Measurements from ENCODE around the gene TESK2.
"Not testable (repeated sequence)": the region's sequence is repeated elsewhere in the genome, so short reads cannot be mapped to it uniquely, and the experiment has no call there.

Gene TESK2, protein sequence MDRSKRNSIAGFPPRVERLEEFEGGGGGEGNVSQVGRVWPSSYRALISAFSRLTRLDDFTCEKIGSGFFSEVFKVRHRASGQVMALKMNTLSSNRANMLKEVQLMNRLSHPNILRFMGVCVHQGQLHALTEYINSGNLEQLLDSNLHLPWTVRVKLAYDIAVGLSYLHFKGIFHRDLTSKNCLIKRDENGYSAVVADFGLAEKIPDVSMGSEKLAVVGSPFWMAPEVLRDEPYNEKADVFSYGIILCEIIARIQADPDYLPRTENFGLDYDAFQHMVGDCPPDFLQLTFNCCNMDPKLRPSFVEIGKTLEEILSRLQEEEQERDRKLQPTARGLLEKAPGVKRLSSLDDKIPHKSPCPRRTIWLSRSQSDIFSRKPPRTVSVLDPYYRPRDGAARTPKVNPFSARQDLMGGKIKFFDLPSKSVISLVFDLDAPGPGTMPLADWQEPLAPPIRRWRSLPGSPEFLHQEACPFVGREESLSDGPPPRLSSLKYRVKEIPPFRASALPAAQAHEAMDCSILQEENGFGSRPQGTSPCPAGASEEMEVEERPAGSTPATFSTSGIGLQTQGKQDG

DNA sequence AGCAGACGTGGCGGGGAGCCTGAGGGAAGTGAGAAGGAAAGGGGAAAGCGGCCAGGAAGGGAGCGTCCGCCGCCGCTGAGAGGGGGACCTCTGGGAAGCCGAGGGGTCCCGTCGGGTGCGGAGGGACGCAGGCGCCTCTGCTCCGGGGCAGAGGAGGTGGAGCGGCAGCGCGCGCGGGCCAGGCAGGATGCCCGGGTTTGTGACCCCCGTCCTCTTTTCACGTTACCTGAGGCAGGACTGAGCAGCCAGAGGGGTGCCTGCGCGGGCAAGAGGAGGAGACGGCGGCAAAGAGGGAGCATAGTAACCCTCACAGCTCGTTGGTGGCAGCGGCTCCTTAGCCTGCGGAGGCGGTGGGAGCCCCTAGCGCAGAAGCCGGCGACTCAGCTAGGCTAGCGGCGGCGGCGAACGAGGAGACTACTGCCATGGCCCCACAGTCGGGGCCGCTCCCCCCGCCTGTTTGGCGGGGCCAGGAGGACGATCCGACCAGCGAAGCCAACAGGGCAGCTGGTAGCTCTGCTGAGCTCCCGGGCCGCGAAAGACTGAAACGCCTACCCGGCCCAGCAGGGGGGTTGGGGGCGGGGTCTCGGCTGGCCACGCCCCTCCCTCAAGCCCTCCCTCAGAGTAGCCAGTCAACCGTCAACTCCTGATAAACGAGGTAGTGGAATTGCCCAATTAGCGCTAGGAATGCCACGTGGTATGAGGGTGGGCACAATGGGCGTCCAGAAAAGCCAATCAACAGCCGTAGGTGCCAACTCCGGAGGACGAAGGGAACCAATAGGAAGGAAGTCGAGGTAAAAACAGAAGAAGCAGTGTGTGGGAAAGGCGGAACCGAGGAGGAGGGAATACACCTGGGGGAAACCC lies at the start of gene TESK2:
Gene TESK2 (minus strand): TSS at position 538 of the 861 bp plus-strand sequence. CDS start 33,378 bp downstream, outside the sequence.
- peak; percentile 94 for DNase-seq (ENCODE audit: low read depth)

DNA sequence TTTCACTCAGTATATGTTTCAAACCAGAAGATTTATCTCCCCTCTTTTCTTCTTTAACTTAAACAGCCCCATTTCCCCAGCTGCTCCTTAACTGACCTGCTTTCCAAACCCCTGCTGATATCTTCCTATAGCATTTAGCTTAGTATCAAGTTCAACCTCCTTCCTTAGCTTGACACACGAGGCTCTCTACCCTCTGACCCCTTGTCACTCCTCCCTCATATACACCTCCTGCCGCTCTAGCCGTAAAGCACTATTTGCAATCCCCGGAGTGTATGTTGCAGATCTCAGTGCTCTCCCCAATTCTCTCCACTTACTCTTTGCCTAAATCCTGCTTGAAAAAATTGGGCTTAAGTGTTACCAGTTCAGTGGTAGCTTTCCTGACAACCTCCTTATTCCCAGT lies 45.9 kb upstream of the TESK2 start:
- no peak for DNase-seq (ENCODE audit: low read depth)

DNA sequence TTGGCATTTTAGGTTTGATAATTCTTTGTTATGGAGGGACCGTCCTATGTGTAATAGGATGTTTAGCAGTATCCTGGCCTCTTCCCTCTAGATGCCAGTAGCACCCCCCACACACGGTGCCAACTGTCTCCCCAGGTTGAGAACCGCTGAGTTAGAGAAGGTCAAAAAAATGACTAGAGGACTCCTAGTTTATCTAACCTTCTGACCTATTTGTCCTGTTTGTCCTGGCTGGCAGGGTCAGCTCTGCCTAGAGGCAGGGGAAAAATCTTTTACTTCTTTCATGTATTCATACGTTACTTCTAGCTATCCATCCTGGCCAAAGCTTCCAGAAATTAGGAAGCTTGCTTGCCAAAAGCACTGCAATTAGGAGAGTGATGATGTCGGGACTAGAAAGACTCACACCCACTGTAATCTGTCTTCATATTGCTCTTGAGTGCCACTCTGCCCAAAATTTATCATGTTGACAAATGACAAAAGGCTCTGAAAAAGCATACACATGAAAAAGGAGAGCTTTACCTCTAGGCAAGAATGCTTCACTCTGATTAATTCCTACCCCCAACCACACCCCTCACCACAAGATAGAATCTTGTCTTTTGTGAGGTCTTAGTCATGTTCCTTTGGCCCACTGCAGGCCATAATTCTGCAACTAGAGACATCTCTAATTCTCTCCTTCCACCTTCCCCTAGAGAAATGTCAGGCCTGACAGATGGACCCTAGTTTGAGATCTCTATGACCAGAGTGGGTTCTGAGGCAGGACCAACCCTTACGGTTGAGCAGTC lies 45.2 kb upstream of the TESK2 start:
- no peak for DNase-seq (ENCODE audit: low read depth)

DNA sequence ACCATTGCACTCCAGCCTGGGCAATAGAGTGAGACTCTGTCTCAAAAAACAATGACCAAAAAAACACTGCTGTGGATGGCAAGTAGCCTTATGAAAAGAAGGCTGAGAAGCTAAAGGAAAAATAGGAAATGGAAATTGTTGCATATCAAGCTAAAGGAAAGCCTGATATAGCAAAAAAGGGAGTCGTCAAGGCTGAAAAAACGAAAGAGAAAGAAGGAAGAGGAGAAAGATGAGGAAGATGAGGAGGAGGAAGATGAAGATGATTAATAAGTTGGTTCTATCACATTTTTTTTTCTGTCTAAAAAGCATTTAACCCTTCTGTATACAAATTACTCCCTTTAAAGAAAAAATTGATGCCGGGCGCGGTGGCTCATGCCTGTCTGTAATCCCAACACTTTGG lies 40.9 kb upstream of the TESK2 start:
- no peak for DNase-seq (ENCODE audit: low read depth)

DNA sequence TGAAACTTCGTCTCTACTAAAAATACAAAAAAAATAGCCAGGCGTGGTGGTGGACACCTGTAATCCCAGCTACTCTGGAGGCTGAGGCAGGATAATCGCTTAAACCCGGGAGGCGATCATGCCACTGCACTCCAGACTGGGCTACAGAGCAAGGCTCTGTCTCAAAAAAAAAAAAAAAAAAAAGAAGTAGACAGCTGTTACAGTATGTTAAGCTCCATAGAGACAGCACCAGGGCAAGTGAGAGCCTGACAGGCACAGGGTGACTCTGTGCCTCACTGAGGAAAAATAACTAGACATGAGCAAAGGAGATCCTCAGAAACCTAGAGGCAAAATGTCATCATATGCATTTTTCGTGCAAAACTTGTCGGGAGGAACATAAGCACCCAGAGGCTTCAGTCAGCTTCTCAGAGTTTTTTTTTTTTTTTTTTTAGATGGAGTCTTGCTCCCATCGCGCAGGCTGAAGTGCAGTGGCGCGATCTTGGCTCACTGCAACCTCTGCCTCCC lies 39.7 kb upstream of the TESK2 start:
- DNase-seq (ENCODE audit: low read depth) = no peak

DNA sequence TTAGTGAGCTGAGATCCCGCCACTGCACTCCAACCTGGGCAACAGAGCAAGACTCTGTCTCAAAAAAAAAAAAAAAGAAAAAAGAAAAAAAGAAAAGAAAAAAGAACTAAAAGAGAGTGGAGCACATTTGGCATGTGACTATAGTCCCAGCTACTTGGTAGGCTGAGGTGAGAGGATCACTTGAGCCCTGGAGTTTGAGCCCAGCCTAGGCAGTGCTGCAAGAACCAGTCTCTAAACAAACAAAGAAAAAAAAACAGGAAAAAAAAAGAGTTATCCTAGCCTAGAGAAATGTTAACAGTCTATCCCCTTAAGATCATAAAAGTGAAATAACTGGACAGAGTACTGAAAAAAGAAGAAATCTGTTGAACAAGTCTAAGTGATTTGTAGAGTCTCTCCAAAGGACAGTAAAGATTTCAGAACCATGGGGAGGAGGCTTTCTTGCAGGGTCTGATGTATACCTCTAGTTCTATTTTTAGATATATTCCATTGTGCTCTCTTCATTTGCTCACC lies 35.2 kb upstream of the TESK2 start:
- DNase-seq (ENCODE audit: low read depth) = no peak

DNA sequence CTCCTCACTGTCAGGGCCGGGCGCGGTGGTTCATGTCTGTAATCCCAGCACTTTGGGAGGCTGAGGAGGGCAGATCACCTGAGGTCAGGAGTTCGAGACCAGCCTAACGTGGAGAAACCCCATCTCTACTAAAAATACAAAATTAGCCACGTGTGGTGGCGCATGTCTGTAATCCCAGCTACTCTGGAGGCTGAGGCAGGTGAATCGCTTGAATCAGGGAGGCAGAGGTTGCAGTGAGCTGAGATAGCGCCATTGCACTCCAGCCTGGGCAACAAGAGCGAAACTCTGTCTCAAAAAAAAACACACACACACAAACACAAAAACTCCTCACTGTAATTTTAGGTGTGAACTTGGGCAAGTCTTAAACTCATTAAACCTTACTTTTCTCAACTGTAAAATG lies 33.0 kb upstream of the TESK2 start:
- DNase-seq (ENCODE audit: low read depth) = not testable (repeated sequence)

DNA sequence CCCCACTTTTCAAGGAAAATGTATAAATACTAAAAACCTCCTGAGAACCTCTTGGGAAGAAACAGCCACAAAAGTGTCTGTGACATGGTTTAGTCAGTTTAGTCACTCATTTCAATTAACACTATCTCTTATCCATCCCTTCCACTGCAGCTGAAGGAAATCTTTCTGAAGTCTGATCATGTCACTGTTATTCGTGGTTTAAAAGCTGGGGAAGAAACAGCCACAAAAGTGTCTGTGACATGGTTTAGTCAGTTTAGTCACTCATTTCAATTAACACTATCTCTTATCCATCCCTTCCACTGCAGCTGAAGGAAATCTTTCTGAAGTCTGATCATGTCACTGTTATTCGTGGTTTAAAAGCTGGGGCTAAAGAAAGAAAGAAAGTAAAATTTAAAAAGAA lies 32.6 kb upstream of the TESK2 start:
- DNase-seq (ENCODE audit: low read depth) = not testable (repeated sequence)

DNA sequence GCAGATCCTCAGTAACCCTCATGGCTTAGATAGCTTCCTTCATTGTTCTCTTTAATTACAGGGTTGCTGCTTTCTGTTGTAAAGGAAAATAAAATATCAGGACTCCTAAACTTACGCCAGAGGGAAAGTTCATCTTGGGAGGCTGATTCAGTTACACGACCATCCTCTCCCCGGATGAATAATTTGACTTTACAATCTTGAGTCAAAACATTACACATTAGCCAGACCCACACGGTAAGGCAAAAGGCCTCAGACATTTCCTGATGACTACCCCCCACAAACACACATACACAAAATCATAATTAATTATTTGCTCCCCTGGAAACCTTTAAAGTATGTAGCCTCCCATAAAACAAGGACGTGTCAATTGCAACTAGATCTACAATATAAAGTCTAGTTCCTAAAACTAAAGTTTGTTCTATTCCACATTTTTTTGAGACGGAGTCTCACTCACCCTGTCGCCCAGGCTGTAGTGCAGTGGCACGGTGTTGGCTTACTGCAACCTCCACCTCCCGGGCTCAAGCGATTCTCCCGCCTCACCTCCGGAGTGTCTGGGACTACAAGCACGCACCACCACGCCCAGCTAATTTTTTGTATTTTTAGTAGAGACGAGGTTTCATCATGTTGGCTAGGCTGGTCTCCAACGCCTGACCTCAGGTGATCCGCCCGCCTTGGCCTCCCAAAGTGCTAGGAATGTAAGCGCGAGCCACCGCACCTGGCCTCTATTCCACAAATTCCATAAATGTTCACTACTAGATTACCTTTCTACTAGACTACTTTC lies 31.6 kb upstream of the TESK2 start:
- DNase-seq (ENCODE audit: low read depth) = no peak

DNA sequence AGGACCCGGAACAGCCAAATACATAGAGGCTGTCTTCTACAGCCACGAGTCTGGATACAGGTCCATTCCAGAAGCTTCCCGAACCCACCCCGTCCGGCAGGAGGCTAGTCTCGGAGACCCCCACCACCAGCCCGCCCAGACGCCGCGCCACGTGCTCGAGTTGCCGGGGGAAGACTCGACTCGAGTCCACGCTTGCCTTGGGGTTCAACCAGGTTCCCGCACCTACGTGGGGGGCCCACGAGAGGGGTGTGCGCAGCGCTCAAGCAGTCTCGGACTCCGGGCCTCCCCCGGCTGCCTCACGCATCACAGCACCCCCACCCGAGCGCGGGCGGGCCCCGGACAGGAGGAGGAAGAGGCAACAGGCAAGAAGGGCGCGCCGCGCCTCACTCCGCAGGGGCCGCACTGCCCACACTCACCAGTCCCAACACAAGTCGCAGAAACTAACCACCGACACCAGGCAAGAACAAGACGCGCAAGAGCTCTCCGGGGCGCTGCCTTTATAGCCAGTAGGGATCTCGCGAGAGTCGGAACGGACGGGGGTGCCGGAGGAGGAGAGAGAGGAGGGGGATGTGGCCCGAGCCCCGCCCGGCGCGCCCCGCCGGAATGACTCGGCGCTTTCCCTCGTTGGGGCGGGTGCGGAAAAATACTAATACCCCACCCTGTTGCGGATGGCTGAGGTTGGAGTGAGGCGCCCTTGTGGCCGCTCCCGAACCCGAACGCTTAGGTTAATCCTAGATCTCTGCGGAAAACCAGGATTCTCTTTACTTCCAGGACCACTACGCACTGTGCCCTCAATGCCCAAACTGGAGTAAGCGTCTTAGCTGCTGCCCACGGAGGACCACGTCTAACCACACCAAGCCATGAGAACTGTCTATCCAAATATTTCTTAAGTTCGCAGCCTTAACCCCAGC lies 30.7 kb upstream of the TESK2 start, which contains the start of gene PRDX1:
Gene PRDX1 (minus strand): TSS at position 472 of the 911 bp plus-strand sequence. CDS start 2,841 bp downstream, outside the sequence.
- peak; percentile 96 for DNase-seq (ENCODE audit: low read depth)

DNA sequence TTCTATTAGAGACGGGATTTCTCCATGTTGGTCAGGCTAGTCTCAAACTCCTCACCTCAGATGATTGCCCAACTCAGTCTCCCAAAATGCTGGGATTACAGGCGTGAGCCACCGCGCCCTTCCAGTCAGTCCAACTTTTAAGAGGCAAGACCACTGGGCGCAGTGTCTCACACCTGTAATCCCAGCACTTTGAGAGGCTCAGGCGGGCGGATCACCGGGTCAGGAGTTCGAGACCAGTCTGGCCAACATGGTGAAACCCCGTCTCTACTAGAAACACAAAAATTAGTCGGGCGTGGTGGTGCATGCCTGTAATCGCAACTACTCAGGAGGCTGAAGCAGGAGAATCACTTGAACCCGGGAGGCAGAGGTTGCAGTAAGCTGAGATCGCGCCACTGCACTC lies 28.8 kb upstream of the TESK2 start:
- DNase-seq (ENCODE audit: low read depth) = not testable (repeated sequence)

DNA sequence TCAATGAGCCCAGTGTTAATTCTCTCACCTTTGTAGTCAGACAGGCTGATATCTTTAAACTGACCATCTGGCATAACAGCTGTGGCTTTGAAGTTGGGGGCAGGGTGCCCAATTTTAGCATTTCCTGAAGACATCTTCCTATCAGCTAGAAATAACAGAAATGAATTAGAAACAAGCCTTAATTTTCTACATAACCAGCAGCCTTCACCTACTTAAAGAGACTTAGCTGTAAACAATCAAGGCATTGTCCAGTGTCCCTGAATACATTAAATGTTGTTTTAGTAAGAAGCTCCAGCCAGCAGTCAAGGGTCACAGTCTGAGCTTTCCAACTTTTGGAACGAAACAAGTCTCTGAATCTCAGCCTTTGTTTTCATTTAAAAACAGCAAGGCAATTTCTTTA lies 27.9 kb upstream of the TESK2 start:
- DNase-seq (ENCODE audit: low read depth) = no peak

DNA sequence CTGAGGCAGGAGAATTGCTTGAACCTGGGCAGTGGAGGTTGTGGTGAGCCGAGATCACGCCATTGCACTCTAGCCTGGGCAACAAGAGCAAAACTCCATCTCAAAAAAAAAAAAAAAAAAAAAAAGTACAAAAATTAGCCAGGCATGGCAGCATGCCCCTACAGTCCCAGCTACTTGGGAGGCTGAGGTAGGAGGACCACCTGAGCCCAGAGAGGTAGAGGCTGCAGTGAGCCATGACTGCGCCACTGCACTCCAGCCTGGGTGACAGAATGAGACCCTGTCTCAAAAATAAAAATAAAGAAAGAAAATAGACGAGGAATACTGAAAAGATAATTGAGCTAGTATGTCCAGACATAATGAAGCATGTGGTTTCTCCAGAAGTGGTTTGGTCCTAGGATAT lies 27.4 kb upstream of the TESK2 start:
- DNase-seq (ENCODE audit: low read depth) = not testable (repeated sequence)

DNA sequence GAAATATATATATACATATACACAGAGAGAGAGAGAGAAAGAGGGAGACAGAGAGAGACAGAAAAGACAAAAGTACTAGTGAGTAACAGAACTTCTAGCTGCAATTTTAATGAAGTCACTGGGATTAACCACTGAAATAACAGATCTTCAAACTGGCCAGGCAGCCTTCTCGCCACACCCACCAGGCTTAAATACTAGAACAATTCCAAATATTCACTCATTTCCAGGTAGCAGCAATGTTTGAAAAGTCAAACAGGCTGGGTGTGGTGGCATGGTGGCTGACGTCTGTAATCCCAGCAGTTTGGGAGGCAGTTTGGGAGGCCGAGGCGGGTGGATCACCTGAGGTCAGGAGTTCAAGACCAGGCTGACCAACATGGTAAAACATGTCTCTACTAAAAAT lies 25.5 kb upstream of the TESK2 start:
- DNase-seq (ENCODE audit: low read depth) = no peak

DNA sequence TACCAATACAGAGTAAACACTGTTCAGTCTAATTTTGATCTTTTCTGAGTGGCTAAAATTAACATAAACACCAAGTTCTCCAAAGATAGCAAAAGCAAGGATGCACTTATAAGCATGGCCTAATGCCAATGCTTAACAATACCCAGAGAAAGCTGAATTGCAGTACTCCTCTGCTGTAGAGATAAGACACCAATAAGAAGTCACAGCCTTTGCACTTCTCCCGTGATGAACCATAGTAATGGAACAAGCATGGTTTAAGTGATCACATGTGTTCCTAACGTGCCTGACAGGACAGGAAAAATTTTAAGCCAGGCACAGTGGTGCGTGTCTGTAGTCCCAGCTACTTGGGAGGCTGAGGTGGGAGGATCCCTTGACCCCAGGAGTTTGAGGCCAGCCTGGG lies 25.1 kb upstream of the TESK2 start:
- no peak for DNase-seq (ENCODE audit: low read depth)

DNA sequence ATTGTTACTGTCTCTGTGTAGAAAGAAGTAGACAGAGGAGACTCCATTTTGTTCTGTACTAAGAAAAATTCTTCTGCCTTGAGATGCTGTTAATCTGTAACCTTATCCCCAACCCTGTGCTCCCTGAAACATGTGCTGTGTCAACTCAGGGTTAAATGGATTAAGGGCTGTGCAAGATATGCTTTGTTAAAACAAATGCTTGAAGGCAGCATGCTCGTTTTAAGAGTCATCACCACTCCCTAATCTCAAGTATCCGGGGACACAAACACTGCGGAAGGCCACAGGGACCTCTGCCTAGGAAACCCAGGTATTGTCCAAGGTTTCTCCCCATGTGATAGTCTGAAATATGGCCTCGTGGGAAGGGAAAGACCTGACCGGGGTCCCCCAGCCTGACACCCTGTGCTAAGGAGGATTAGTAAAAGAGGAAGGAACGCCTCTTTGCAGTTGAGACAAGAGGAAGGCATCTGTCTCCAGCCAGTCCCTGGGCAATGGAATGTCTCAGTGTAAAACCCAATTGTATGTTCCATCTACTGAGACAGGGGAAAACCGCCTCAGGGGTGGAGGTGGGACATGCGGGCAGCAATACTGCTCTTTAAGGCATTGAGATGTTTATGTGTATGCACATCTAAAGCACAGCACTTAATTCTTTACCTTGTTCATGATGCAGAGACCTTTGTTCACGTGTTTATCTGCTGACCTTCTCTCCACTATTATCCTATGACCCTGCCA lies 22.7 kb upstream of the TESK2 start:
- not testable (repeated sequence) for DNase-seq (ENCODE audit: low read depth)

DNA sequence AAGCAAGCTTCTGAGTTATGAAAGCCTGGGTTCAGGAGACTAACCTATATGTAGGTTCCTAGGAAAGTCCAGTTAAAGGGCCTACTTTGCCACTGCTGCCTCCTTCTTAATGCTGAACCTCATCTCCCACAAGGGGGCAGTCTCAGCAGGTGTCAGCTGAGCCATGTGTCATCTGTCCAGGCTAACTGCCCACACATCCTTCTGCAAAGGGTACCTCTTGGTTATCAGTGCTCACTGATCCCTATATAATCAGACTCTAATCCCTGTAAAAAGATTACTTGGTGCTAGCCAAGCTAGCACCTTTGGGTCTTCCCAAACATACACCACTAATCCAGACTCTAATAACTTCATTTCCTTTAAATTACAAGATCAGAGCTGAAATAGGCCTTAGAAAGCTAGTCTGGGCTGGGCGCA lies 21.7 kb upstream of the TESK2 start:
- DNase-seq (ENCODE audit: low read depth) = peak; percentile 28

DNA sequence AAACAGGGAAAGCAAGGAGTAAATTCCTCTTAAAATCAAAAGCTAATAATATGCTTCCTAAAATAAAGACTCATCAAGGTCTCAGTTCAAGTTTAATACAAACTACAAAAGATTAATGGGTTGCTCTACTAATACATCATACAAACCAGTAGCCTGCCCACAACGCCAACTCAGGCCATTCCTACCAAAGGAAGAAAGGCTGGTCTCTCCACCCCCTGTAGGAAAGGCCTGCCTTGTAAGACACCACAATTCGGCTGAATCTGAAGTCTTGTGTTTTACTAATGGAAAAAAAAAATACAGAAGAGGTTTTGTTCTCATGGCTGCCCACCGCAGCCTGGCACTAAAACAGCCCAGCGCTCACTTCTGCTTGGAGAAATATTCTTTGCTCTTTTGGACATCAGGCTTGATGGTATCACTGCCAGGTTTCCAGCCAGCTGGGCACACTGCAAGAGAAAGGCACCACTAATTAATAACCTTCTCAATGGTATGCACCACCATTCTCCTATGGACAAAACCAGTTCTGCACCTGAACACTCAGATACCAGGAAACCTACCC lies 20.1 kb upstream of the TESK2 start:
- DNase-seq (ENCODE audit: low read depth) = no peak
